GM21515 (cell line): ENCODE data around the gene ARPC4.
"Not testable (repeated sequence)": the region's sequence is repeated elsewhere in the genome, so short reads cannot be mapped to it uniquely, and the experiment has no call there.

Experiments
- ATAC-seq: cut with Tn5 transposase; IDR thresholded peaks from one replicate; pipeline ENCODE4 v1.9.1; 2021; ENCODE audit not compliant: unreplicated experiment

The ARPC4 gene

DNA sequence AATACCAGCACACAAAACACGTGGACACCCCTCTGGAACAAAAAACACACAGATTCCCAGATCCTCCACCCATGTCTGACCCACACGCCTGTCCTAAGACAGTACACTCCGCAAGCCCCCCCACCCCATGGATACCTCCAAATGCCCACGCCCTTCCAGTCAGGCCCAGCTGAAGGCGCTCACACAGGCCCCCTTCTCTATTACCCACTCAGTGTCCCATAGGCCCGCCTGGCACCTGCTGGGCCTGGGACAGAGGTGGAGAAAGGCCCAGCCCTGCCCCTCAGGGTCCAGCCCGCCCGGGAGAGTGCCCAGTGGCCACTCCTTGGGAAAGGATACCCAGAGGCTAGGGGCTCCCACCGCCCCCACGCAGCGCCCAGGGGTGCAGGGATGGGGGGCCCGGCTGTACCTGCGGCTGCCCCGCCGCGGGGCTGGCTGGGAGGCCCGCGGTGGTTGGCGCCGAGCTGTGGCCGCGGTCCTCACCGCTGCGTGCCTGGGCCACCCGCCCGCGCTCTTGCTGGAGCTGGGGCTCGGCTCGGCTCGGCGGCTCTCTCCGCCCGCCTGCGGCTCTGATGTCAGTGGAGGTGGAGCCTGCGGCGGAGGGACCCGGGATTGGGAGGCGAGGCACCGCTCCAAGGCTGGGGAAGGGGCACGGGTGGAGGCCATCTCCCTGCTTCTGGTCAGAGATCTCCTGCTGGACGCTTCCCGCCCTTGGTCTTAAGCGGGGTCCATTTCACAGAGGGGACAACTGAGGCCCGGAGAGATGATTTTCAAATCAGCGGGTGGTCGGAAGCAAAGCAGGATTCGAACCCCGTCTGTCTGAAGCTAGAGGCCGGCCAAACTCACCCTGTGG, 23.2 kb upstream of the ARPC4 start, which contains the start of gene CAMK1:
CAMK1 (minus strand) TSS at position 522 of the 850 bp plus-strand sequence. CDS start 2,198 bp downstream, outside the sequence.
- peak; percentile 67 for ATAC-seq

DNA sequence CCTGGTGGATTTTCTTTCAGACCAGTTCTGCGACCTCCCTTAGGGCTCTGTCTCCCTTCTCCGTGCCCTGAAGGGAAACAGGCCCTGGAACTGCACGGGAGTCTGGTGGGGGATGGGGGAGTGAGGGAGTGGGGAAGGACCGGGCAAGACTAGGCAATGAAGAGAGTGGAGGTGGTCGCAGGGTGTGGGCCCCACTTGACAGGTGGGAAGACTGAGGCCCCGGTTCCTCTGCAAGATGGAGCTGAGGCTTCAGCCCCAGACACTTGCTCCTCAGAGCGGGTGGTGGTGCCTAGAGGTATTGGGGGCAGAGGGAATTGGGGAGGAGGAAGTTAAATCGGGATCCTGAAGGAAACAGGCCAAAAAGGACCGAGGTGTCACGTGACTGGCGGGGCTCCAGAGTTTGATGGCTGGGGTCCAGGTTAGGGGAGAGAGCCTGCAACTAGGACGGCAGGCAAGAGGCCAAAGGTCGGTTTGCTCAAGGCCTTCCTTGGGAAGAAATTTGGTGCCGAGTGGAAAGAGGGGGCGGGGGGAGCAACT, 22.5 kb upstream of the ARPC4 start:
- ATAC-seq, result no peak

DNA sequence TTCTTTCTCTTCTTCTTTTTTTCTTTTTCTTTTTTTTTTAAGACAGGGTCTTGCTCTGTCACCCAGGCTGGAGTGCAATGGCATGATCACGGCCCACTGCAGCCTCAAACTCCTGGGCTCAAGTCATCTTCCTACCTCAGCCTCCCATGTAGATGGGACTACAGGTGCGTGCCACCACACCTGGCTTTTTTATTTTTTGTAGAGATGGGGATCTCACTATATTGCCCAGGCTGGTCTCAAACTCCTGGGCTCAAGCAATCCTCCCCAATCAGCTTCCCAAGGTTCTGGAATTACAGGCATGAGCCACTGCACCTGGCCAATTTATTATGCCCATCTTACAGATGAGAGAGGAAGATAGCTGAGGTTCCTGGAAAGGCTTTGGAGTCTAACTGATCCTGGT, 21.9 kb upstream of the ARPC4 start:
- not testable (repeated sequence) for ATAC-seq

- ATAC-seq, result no peak
Measured at GRCh38 chr3:9776896-9777693, 15.8 kb upstream of the ARPC4 start.

DNA sequence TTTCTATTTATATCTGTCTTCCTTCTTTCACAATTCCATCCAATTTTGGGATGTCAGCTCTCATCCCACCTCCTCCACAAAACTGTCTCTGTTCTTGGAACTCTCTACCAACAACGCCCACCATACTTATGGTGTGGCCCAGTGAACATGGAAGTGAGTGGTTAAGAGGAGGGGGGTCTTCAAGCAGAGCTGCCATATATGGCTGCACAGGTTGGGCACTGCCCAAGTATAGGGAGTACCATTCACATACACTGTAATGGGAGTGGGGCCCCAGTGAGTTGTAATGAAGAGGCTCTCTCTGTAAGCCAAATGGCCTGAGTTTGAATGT, 15.2 kb upstream of the ARPC4 start:
- ATAC-seq, result no peak

GRCh38 chr3:9778143-9779074, 14.5 kb upstream of the ARPC4 start:
- ATAC-seq, result no peak

- ATAC-seq, result no peak
Measured at GRCh38 chr3:9779075-9779593, 13.7 kb upstream of the ARPC4 start.

- peak; percentile 67 for ATAC-seq
Measured at GRCh38 chr3:9779721-9780457, 13.0 kb upstream of the ARPC4 start.

DNA sequence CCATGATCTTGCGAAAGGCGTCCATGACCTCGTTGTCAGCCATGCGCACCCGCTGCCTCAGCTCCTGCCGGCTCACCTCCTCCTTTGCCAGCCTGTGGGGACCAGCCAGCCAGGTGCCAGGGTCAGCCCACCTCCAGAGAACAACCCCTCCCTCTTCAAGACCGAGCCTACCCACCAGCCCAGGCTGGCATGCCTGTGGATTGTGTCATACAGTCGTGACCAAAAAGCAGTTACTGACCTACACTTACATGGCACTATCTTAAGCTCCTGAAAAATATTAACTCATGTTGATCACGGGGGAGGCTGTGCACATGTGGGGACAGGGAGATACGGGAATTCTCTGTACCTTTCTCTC, 12.4 kb upstream of the ARPC4 start:
- ATAC-seq, result no peak

GRCh38 chr3:9780910-9781309, 12.0 kb upstream of the ARPC4 start:
- ATAC-seq, result no peak

GRCh38 chr3:9781551-9781950, 11.3 kb upstream of the ARPC4 start:
- ATAC-seq, result no peak

GRCh38 chr3:9781978-9782603, 10.8 kb upstream of the ARPC4 start:
- no peak for ATAC-seq

GRCh38 chr3:9782770-9783169, 10.1 kb upstream of the ARPC4 start:
- ATAC-seq, result no peak

DNA sequence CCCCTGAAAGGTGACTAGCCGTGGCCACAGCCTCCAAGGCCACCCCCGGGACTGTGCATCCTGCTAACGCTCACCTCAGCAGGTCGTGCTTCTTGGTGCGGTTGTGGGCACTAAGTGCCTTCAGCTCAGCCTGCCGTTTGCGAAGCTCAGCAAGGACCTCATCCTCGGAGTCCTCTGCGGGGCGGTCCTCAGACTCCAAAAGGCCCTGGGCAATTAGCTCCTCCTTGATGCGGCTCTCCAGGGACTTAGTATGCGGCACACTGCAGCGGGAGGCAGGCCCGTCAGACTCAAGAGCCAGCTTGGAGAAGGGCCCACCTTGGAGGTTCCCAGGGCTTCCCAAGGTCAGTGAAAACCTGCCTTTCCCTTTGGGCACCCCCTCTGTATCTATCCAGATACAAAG, 8.9 kb upstream of the ARPC4 start:
- ATAC-seq, result no peak

- ATAC-seq, result no peak
Measured at GRCh38 chr3:9784965-9785364, 7.9 kb upstream of the ARPC4 start.

DNA sequence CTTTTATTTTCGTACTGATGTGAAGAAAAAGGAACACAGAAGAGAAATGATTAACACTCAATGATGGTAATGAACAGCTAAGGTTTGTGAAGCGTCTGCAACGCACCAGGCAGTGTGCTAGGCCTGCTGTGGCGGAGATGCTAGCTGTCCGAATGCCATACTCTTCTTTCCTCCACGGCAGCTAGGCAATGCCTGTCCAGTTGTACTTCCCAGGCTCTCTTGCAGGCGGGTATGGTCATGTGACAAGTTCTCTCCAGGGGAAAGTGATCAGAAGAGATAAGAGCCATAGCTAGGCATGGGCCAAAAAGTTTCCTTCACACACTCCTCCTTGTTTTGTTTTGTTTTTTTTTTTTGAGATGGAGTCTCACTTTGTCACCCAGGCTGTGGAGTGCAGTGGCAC, 7.3 kb upstream of the ARPC4 start:
- ATAC-seq, result no peak

- no peak for ATAC-seq
Measured at GRCh38 chr3:9786209-9786739, 6.6 kb upstream of the ARPC4 start.

DNA sequence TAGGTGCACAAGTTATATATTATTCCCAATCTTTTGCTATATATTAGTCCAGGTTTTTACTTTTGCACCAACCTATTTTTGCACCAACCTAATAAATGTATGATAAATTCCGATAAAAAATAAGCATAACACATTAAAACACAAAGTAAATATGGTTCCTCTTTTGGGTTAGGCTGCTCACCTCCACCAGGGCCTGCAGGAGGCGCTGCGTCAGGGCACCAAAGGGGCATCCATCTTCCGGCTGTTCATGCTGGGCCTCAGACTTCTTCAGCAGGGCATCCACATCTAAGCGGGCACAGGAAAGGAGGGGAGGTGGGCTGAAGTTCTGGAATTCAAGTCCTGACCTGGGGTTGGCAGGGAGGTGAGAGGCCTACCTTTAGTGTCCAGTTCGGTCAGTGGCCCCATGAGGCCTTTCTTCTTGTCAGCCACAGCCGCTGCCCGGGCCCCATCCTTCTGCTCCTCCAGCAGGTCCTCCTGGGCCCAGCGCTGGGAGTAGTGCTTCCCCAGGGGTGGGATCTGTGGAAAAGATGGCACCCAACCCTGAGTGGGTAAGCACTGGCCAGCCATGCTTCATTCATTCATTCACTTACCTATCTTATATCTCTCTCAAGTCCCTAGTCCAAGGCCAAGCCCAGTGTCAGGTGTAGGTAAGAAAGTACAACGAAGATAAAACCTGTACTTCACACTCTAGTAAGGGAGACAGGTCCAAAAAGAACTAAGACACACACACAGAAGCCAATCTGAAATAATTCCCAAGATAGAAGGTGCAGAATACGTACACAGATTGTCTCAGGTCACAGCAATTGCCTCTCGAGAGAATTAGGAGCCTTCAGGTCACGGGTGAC, 5.8 kb upstream of the ARPC4 start:
- ATAC-seq, result no peak
